ENCODE results near the gene PDLIM5.

Gene PDLIM5

GRCh38 chr4:94641702-94642560 lies 190.2 kb downstream of the PDLIM5 start:
- Histone ChIP-seq H3K4me2 (ENCODE audit: low read depth, low read length, poor library complexity, severe bottlenecking) (no peak overlapping the region), H3K79me2 (ENCODE audit: insufficient read depth, low read length) (no peaks in the 10 kb centered on the region)
- no peak for TF ChIP-seq CTCF (conservative IDR thresholded peaks at IDR 0.05; ENCODE audit: low read length)

GRCh38 chr4:94642561-94642866 lies 190.8 kb downstream of the PDLIM5 start:
- H3K9me3 ChIP-seq (ENCODE audit: insufficient read depth, low read depth, low read length) = no peaks in the 10 kb centered on the region
- H4K20me1 ChIP-seq (ENCODE audit: insufficient read depth, low read length, poor library complexity, severe bottlenecking) = no peaks in the 10 kb centered on the region
- no peak overlapping the region for H3K9ac ChIP-seq (ENCODE audit: low read depth, low read length, poor library complexity, severe bottlenecking)
- H3F3A ChIP-seq (ENCODE audit: low read depth) = 0 out of 2 replicates have a peak, but pooled peaks cover 2% of the 10 kb centered on the region
- no peak overlapping the region for H2AFZ ChIP-seq (ENCODE audit: low read length)
- H3K4me1 ChIP-seq (ENCODE audit: insufficient read depth, low read length, poor library complexity, severe bottlenecking) = no peaks in the 10 kb centered on the region
- no peak overlapping the region for H3K4me3 ChIP-seq (ENCODE audit: low read length, poor library complexity, severe bottlenecking)
- H3K9me2 ChIP-seq (replicated peaks; ENCODE audit: low read depth, low read length) = no peaks in the 10 kb centered on the region
- H3K36me3 ChIP-seq (ENCODE audit: insufficient read depth, low read length) = peaks cover 43% of the 10 kb centered on the region; the same call in 1 of the 2 replicates
- H3K27me3 ChIP-seq (ENCODE audit: insufficient read depth, low read length, poor library complexity, severe bottlenecking) = no peaks in the 10 kb centered on the region
- no peak overlapping the region for H3K4me2 ChIP-seq (ENCODE audit: low read depth, low read length, poor library complexity, severe bottlenecking)
- TF ChIP-seq EZH2phosphoT487 (IDR thresholded peaks at IDR 0.05; ENCODE audit: borderline replicate concordance) (no peak), CTCF (conservative IDR thresholded peaks at IDR 0.05; ENCODE audit: low read length) (no peak)
- H3K79me2 ChIP-seq (ENCODE audit: insufficient read depth, low read length) = no peaks in the 10 kb centered on the region

More at GRCh38 chr4:94641702-94642560, 190.2 kb downstream of the PDLIM5 start:
- Histone ChIP-seq H3K36me3 (ENCODE audit: insufficient read depth, low read length) (peaks cover 43% of the 10 kb centered on the region; the same call in 1 of the 2 replicates), H3K4me1 (ENCODE audit: insufficient read depth, low read length, poor library complexity, severe bottlenecking) (no peaks in the 10 kb centered on the region), H3K9ac (ENCODE audit: low read depth, low read length, poor library complexity, severe bottlenecking) (no peak overlapping the region), H3K9me3 (ENCODE audit: insufficient read depth, low read depth, low read length) (no peaks in the 10 kb centered on the region), H4K20me1 (ENCODE audit: insufficient read depth, low read length, poor library complexity, severe bottlenecking) (no peaks in the 10 kb centered on the region), H3K9me2 (replicated peaks; ENCODE audit: low read depth, low read length) (no peaks in the 10 kb centered on the region), H3K27me3 (ENCODE audit: insufficient read depth, low read length, poor library complexity, severe bottlenecking) (no peaks in the 10 kb centered on the region), H3K4me3 (ENCODE audit: low read length, poor library complexity, severe bottlenecking) (no peak overlapping the region), H3F3A (ENCODE audit: low read depth) (0 out of 2 replicates have a peak, but pooled peaks cover 2% of the 10 kb centered on the region), H2AFZ (ENCODE audit: low read length) (no peak overlapping the region)

GRCh38 chr4:94648699-94649098 lies 197.0 kb downstream of the PDLIM5 start:
- TF ChIP-seq EZH2phosphoT487 (IDR thresholded peaks at IDR 0.05; ENCODE audit: borderline replicate concordance) = no peak
- no peak for TF ChIP-seq CTCF (conservative IDR thresholded peaks at IDR 0.05; ENCODE audit: low read length)
- Histone ChIP-seq H3K9ac (ENCODE audit: low read depth, low read length, poor library complexity, severe bottlenecking) (no peak overlapping the region), H4K20me1 (ENCODE audit: insufficient read depth, low read length, poor library complexity, severe bottlenecking) (no peaks in the 10 kb centered on the region), H3K4me2 (ENCODE audit: low read depth, low read length, poor library complexity, severe bottlenecking) (no peak overlapping the region), H3K27me3 (ENCODE audit: insufficient read depth, low read length, poor library complexity, severe bottlenecking) (no peaks in the 10 kb centered on the region), H3K79me2 (ENCODE audit: insufficient read depth, low read length) (no peaks in the 10 kb centered on the region), H3K36me3 (ENCODE audit: insufficient read depth, low read length) (peaks cover 12% of the 10 kb centered on the region; the same call in 1 of the 2 replicates), H3K9me2 (replicated peaks; ENCODE audit: low read depth, low read length) (no peaks in the 10 kb centered on the region), H3K4me1 (ENCODE audit: insufficient read depth, low read length, poor library complexity, severe bottlenecking) (no peaks in the 10 kb centered on the region), H3F3A (ENCODE audit: low read depth) (no peaks in the 10 kb centered on the region), H3K9me3 (ENCODE audit: insufficient read depth, low read depth, low read length) (no peaks in the 10 kb centered on the region), H3K4me3 (ENCODE audit: low read length, poor library complexity, severe bottlenecking) (no peak overlapping the region), H2AFZ (ENCODE audit: low read length) (no peak overlapping the region)
